ENCODE results near the gene RUBCNL. TPM values are rescaled to one million over a fixed set of nuclear protein-coding genes. Genes with fewer than 3 reads are reported as not detected.

The RUBCNL gene
- total and polyA plus RNA-seq, 9 of the 15 experiments (the other 6 are each of a cell fraction or from before 2014, with no cell fraction given), result 0.04 to 0.35 (median 0.12) TPM; not detected in 3

DNA sequence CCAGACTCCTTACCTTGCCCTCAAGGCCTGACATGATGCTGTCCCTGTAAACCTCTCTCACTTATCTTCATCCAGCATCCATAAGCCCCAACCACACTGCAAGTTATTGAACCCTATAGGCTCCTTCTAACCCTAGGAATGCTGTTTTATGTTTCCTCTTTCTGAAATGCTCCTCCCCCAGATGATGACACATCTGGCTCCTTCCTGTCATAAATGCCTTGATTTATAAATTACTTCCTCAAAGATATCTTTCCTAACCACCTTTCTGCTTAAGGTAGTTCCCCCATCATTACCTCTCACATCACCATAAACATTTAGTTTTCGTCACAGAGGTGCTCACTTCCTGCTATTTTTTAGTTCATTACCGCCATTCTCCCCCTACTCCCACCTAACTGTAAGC is 12.3 kb downstream of the RUBCNL start (continued):
- TF ChIP-seq, protein P1, sequence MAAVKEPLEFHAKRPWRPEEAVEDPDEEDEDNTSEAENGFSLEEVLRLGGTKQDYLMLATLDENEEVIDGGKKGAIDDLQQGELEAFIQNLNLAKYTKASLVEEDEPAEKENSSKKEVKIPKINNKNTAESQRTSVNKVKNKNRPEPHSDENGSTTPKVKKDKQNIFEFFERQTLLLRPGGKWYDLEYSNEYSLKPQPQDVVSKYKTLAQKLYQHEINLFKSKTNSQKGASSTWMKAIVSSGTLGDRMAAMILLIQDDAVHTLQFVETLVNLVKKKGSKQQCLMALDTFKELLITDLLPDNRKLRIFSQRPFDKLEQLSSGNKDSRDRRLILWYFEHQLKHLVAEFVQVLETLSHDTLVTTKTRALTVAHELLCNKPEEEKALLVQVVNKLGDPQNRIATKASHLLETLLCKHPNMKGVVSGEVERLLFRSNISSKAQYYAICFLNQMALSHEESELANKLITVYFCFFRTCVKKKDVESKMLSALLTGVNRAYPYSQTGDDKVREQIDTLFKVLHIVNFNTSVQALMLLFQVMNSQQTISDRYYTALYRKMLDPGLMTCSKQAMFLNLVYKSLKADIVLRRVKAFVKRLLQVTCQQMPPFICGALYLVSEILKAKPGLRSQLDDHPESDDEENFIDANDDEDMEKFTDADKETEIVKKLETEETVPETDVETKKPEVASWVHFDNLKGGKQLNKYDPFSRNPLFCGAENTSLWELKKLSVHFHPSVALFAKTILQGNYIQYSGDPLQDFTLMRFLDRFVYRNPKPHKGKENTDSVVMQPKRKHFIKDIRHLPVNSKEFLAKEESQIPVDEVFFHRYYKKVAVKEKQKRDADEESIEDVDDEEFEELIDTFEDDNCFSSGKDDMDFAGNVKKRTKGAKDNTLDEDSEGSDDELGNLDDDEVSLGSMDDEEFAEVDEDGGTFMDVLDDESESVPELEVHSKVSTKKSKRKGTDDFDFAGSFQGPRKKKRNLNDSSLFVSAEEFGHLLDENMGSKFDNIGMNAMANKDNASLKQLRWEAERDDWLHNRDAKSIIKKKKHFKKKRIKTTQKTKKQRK (IDR thresholded peaks at IDR 0.05; ENCODE audit: borderline replicate concordance, low read depth, low read length), result no peak
- TF ChIP-seq NR3C1 (CRISPR knock-in tag; IDR thresholded peaks at IDR 0.05), result no peak
- TF ChIP-seq, protein P2, sequence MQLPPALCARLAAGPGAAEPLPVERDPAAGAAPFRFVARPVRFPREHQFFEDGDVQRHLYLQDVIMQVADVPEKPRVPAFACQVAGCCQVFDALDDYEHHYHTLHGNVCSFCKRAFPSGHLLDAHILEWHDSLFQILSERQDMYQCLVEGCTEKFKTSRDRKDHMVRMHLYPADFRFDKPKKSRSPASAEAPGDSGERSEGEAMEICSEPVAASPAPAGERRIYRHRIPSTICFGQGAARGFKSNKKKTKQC (CRISPR knock-in tag; IDR thresholded peaks at IDR 0.05), result no peak
- TF ChIP-seq ZNF143 (CRISPR knock-in tag; IDR thresholded peaks at IDR 0.05), result no peak
- TF ChIP-seq CTBP1 (IDR thresholded peaks at IDR 0.05; ENCODE audit: borderline replicate concordance), result peak; percentile 79
- no peak for TF ChIP-seq NEUROD1 (IDR thresholded peaks at IDR 0.05; ENCODE audit: borderline replicate concordance, low read depth, low read length, partially characterized antibody)
- no peak for TF ChIP-seq JUNB (CRISPR knock-in tag; conservative IDR thresholded peaks at IDR 0.05)
- TF ChIP-seq, protein P3, sequence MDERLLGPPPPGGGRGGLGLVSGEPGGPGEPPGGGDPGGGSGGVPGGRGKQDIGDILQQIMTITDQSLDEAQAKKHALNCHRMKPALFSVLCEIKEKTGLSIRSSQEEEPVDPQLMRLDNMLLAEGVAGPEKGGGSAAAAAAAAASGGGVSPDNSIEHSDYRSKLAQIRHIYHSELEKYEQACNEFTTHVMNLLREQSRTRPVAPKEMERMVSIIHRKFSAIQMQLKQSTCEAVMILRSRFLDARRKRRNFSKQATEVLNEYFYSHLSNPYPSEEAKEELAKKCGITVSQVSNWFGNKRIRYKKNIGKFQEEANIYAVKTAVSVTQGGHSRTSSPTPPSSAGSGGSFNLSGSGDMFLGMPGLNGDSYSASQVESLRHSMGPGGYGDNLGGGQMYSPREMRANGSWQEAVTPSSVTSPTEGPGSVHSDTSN (CRISPR knock-in tag; IDR thresholded peaks at IDR 0.05; ENCODE audit: low read depth), result no peak
- TF ChIP-seq, protein P3 (tag; conservative IDR thresholded peaks at IDR 0.05; ENCODE audit: low read depth), result peak; percentile 70
- TF ChIP-seq PTTG1 (tag; IDR thresholded peaks at IDR 0.05; ENCODE audit: low read depth), result no peak
- TF ChIP-seq, protein P4, sequence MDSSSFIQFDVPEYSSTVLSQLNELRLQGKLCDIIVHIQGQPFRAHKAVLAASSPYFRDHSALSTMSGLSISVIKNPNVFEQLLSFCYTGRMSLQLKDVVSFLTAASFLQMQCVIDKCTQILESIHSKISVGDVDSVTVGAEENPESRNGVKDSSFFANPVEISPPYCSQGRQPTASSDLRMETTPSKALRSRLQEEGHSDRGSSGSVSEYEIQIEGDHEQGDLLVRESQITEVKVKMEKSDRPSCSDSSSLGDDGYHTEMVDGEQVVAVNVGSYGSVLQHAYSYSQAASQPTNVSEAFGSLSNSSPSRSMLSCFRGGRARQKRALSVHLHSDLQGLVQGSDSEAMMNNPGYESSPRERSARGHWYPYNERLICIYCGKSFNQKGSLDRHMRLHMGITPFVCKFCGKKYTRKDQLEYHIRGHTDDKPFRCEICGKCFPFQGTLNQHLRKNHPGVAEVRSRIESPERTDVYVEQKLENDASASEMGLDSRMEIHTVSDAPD (CRISPR knock-in tag; IDR thresholded peaks at IDR 0.05), result no peak
- no peak for TF ChIP-seq SMARCA5 (IDR thresholded peaks at IDR 0.05)
- 0 out of 2 replicates have a peak, but pooled peaks have one; percentile 16 for TF ChIP-seq FOSL1 (tag; conservative IDR thresholded peaks at IDR 0.05)
- TF ChIP-seq U2AF1 (optimal IDR thresholded peaks at IDR 0.05; ENCODE audit: low read depth, low read length), result no peak
- no peak for TF ChIP-seq TAF7 (tag; IDR thresholded peaks at IDR 0.05)
- no peak for TF ChIP-seq ZBTB26 (CRISPR knock-in tag; IDR thresholded peaks at IDR 0.05)

All from K562 (cell line).